A549 (cell line): ENCODE data around the gene PIGU. TPM values are rescaled to one million over a fixed set of nuclear protein-coding genes. Genes with fewer than 3 reads are reported as not detected.

Experiments used
- ATAC-seq, 2 experiments: fragments of 200-7000 bp in 1 of 2; fragments of >200 bp in 1 of 2; cut with Nextera tagmentation in 1 of 2; cut with Tn5 transposase in 1 of 2; 3 replicates each; pipeline versions ENCODE4 v1.8.0 to v1.9.1; 2018 to 2020; ENCODE audit warnings: mild to moderate bottlenecking in 1 of 2, moderate library complexity in 1 of 2
- CTCF ChIA-PET: fragments of 300-600 bp; sonication (Branson Sonifier 250); formaldehyde crosslinking; extraction: SDS; loops from one replicate; lab custom pipeline; 2021; ENCODE audit warnings: antibody characterized with exemption, inconsistent platforms; lab: Yijun Ruan, JAX
- POLR2A ChIA-PET: fragments of 350-600 bp; formaldehyde crosslinking; extraction: SDS; loops from one replicate; lab custom pipeline; 2021; ENCODE audit warnings: antibody characterized with exemption, inconsistent platforms; lab: Yijun Ruan, JAX
- DNase-seq, 2 experiments: peaks; one replicate each; pipeline versions ENCODE4 v3.0.0 to v3.0.0-alpha.2; 2011 to 2016; ENCODE audit warnings: low read depth in 1 of 2, low spot score in 1 of 2
- FAIRE-seq: peaks from 2 replicates; lab custom pipeline; 2011; peaks lifted over from hg19 to GRCh38; lab: Jason Lieb, UNC
- H3K27ac ChIP-seq, 2 experiments: fragments of >200 bp; sonication (Bioruptor Twin); formaldehyde crosslinking; 3 replicates each; pipeline ENCODE4 v1.5.1; 2016 to 2017
- H3K4me1 ChIP-seq: fragments of >200 bp; sonication (Bioruptor Twin); formaldehyde crosslinking; 3 replicates; pipeline ENCODE4 v1.6.1; 2016
- H3K4me2 ChIP-seq: fragments of >200 bp; sonication (Bioruptor Twin); formaldehyde crosslinking; 3 replicates; pipeline ENCODE4 v1.6.1; 2016
- H3K4me3 ChIP-seq: fragments of >200 bp; sonication (Bioruptor Twin); formaldehyde crosslinking; 3 replicates; pipeline ENCODE4 v1.5.1; 2016
- H3K9me3 ChIP-seq: fragments of >200 bp; sonication (Bioruptor Twin); formaldehyde crosslinking; 3 replicates; pipeline ENCODE4 v1.6.1; 2016
- EHMT2 ChIP-seq: fragments of 200-600 bp; sonication (generic); IDR thresholded peaks from 2 replicates; pipeline ENCODE4 v1.6.1; 2016; ENCODE audit warnings: antibody characterized with exemption, low read depth, mild to moderate bottlenecking, moderate library complexity
- HDAC2 ChIP-seq: fragments of 200-600 bp; sonication (generic); IDR thresholded peaks from 2 replicates; pipeline ENCODE4 v1.6.1; 2016
- HOXA7 ChIP-seq: fragments of 250-450 bp; sonication (Bioruptor Pico); IDR thresholded peaks from 2 replicates; pipeline ENCODE4 v1.5.0; 2020; ENCODE audit warnings: mild to moderate bottlenecking, moderate library complexity
- HOXB13 ChIP-seq: fragments of 250-450 bp; sonication (Bioruptor Pico); IDR thresholded peaks from 2 replicates; pipeline ENCODE4 v1.5.0; 2020; ENCODE audit warnings: low read depth, mild to moderate bottlenecking, moderate library complexity
- HOXB5 ChIP-seq: fragments of 250-450 bp; sonication (Bioruptor Pico); IDR thresholded peaks from 2 replicates; pipeline ENCODE4 v1.5.0; 2020; ENCODE audit warnings: mild to moderate bottlenecking, moderate library complexity
- JUN ChIP-seq, 2 experiments: fragments of >200 bp; sonication (Bioruptor Twin); formaldehyde crosslinking; IDR thresholded peaks; 2 replicates in 1 of 2; 3 replicates in 1 of 2; pipeline ENCODE4 v1.6.1; 2016 to 2017
- MYC ChIP-seq: IDR thresholded peaks from 2 replicates; pipeline ENCODE4 v1.6.1; 2012; ENCODE audit warnings: mild to moderate bottlenecking, inconsistent platforms, low read length, improper control_type of control experiment, borderline replicate concordance
- SREBF2 ChIP-seq: fragments of 450-650 bp; IDR thresholded peaks from 2 replicates; pipeline ENCODE4 v1.6.1; 2014; ENCODE audit warnings: mild to moderate bottlenecking, moderate library complexity
- TFCP2L1 ChIP-seq: fragments of 250-450 bp; sonication (Bioruptor Pico); IDR thresholded peaks from 2 replicates; pipeline ENCODE4 v1.5.0; 2021; ENCODE audit warnings: mild to moderate bottlenecking
- ZFP36 ChIP-seq: fragments of 450-650 bp; IDR thresholded peaks from 2 replicates; pipeline ENCODE4 v1.6.1; 2014; ENCODE audit warnings: borderline replicate concordance; ENCODE audit not compliant: partially characterized antibody
- ZNF302 ChIP-seq: fragments of 250-450 bp; sonication (Bioruptor Pico); IDR thresholded peaks from 2 replicates; pipeline ENCODE4 v1.9.0; 2021; ENCODE audit warnings: inconsistent platforms, mild to moderate bottlenecking, moderate library complexity
- ZSCAN20 ChIP-seq: fragments of 250-450 bp; sonication (Bioruptor Pico); IDR thresholded peaks from 2 replicates; pipeline ENCODE4 v1.8.0; 2022; ENCODE audit warnings: mild to moderate bottlenecking, moderate library complexity
- WGBS: methylation state at CpG from one replicate; pipeline ENCODE4 v1.1.6; 2017; ENCODE audit errors: missing lambda C conversion rate; 5-methylcytosine and 5-hydroxymethylcytosine counted together
- polyA plus RNA-seq, 4 experiments: library from polyadenylated mRNA; depleted of rRNA in 3 of 4; stranded (reverse); fragments of >200 nt; fragmentation: RNase III in 1 of 4; extraction: RNeasy Plus Mini Kit Qiagen cat#74134 plus additional on column Dnase treatment in 1 of 4; gene quantifications; 2 replicates in 3 of 4; 3 replicates in 1 of 4; pipeline ENCODE4 v1.2.3, GENCODE V29; 2011 to 2017
- TF ChIP-seq, protein P1 (sequence below): fragments of 250-450 bp; sonication (Bioruptor Pico); IDR thresholded peaks from 2 replicates; pipeline ENCODE4 v1.5.0; 2020; ENCODE audit warnings: low read depth, mild to moderate bottlenecking, moderate library complexity
- TF ChIP-seq, protein P2 (sequence below): fragments of 450-650 bp; IDR thresholded peaks from 2 replicates; pipeline ENCODE4 v1.6.1; 2014; ENCODE audit warnings: antibody characterized with exemption
- TF ChIP-seq, protein P3 (sequence below): fragments of 250-450 bp; sonication (Bioruptor Pico); IDR thresholded peaks from 2 replicates; pipeline ENCODE4 v1.5.0; 2021; ENCODE audit warnings: mild to moderate bottlenecking, moderate library complexity, borderline replicate concordance
- TF ChIP-seq, protein P4 (sequence below): fragments of 150-350 bp; IDR thresholded peaks from 2 replicates; pipeline ENCODE4 v1.6.1; 2014; ENCODE audit warnings: low read depth, mild to moderate bottlenecking, low read length
- TF ChIP-seq, protein P5 (sequence below): fragments of >200 bp; sonication (Bioruptor Twin); formaldehyde crosslinking; IDR thresholded peaks from 3 replicates; pipeline ENCODE4 v1.6.1; 2016
- TF ChIP-seq, protein P6 (sequence below): IDR thresholded peaks from 2 replicates; pipeline ENCODE4 v1.6.1; 2012
- TF ChIP-seq, protein P7 (sequence below): fragments of >200 bp; sonication (Bioruptor Twin); formaldehyde crosslinking; IDR thresholded peaks from 2 replicates; pipeline ENCODE4 v1.6.1; 2016

The PIGU gene
- polyA plus RNA-seq, 2 of the 4 experiments (the other 2 are of a cell fraction): 27.8 to 103 TPM

DNA sequence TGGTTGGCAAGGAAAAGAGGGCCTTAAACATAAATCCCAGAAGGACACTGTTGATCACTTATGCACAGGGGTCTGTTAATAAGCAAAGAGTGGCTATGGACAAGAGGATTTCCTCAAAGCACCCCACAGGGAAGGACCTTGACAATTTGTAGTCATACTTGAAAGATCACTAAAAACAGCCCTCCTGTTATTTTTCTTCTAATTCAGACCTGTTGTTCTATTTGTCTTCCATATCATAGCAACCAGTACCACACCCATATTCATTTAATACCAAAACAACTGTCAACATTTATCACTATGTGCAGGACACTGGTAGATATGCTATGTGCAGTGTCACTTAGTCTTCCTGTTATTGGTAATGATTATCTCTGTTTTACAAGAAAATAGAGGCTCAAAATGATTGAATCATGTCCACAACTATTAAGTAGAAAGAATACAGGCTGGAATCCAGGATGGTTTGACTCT, 163.9 kb downstream of the PIGU start:
- ChIA-PET CTCF (interaction anchor here (0.9 to 1.6 kb wide), 3 partner anchors 10 to 201 kb away, joined by 3 to 6 read pairs (median 5); no protein-coding TSS in a partner anchor), POLR2A (no interaction called here)
- Histone ChIP-seq H3K4me1 (peaks cover 24% of the 10 kb centered on the region), H3K4me2 (no peak overlapping the region), H3K4me3 (no peak overlapping the region), H3K9me3 (no peaks in the 10 kb centered on the region), H3K27ac (no peak overlapping the region)
- peak in 1 of 2 experiments; percentile 54 for DNase-seq
- TF ChIP-seq HOXA7 (no peak), JUN (IDR thresholded peaks at IDR 0.05) (no peak), ZSCAN20 (no peak), ZFP36 (no peak), SREBF2 (no peak), EHMT2 (no peak), TFCP2L1 (CRISPR knock-in tag) (no peak), ZNF302 (CRISPR knock-in tag) (no peak), MYC (no peak)
- TF ChIP-seq, protein P1, sequence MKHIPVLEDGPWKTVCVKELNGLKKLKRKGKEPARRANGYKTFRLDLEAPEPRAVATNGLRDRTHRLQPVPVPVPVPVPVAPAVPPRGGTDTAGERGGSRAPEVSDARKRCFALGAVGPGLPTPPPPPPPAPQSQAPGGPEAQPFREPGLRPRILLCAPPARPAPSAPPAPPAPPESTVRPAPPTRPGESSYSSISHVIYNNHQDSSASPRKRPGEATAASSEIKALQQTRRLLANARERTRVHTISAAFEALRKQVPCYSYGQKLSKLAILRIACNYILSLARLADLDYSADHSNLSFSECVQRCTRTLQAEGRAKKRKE (CRISPR knock-in tag): no peak
- TF ChIP-seq, protein P2, sequence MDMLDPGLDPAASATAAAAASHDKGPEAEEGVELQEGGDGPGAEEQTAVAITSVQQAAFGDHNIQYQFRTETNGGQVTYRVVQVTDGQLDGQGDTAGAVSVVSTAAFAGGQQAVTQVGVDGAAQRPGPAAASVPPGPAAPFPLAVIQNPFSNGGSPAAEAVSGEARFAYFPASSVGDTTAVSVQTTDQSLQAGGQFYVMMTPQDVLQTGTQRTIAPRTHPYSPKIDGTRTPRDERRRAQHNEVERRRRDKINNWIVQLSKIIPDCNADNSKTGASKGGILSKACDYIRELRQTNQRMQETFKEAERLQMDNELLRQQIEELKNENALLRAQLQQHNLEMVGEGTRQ: no peak
- TF ChIP-seq, protein P3, sequence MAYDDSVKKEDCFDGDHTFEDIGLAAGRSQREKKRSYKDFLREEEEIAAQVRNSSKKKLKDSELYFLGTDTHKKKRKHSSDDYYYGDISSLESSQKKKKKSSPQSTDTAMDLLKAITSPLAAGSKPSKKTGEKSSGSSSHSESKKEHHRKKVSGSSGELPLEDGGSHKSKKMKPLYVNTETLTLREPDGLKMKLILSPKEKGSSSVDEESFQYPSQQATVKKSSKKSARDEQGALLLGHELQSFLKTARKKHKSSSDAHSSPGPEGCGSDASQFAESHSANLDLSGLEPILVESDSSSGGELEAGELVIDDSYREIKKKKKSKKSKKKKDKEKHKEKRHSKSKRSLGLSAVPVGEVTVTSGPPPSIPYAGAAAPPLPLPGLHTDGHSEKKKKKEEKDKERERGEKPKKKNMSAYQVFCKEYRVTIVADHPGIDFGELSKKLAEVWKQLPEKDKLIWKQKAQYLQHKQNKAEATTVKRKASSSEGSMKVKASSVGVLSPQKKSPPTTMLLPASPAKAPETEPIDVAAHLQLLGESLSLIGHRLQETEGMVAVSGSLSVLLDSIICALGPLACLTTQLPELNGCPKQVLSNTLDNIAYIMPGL (CRISPR knock-in tag): no peak
- TF ChIP-seq, protein P4, sequence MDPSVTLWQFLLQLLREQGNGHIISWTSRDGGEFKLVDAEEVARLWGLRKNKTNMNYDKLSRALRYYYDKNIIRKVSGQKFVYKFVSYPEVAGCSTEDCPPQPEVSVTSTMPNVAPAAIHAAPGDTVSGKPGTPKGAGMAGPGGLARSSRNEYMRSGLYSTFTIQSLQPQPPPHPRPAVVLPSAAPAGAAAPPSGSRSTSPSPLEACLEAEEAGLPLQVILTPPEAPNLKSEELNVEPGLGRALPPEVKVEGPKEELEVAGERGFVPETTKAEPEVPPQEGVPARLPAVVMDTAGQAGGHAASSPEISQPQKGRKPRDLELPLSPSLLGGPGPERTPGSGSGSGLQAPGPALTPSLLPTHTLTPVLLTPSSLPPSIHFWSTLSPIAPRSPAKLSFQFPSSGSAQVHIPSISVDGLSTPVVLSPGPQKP: no peak
- TF ChIP-seq, protein P5, sequence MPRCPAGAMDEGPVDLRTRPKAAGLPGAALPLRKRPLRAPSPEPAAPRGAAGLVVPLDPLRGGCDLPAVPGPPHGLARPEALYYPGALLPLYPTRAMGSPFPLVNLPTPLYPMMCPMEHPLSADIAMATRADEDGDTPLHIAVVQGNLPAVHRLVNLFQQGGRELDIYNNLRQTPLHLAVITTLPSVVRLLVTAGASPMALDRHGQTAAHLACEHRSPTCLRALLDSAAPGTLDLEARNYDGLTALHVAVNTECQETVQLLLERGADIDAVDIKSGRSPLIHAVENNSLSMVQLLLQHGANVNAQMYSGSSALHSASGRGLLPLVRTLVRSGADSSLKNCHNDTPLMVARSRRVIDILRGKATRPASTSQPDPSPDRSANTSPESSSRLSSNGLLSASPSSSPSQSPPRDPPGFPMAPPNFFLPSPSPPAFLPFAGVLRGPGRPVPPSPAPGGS: no peak
- no peak for FAIRE-seq
- no peak for ATAC-seq

DNA sequence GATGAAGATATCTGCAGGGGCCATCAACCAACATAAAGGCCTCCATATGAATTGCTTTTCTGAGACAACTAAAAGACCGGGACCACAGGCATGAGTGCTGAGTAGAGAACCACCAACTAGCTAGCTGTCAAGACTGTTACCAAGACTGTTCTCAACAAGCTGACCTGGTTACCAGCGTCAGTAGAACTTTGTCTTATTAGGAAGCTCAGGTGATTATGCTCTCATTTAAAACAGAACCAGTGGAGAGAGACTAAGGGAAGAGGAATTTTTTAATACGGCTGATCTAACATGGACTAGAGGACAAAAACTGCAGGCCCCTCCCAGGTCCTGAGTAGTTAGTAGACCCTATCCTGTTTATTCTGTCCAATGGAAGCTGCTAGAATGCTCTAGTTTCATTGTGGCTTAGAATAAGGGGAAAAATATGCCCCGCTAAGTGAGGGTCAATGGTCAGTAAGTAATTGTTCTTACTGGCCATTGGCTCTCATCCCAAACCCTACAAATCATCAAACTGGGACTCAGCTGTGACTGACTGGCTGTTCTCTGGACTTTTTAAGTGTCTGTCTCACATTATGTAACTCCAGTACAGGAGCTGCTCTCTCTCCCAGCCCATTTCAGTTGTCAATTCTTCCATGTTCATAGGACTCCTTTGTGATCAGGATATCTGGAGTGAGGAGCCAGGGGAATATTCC, 164.5 kb downstream of the PIGU start:
- DNase-seq (no peak), ATAC-seq (no peak), FAIRE-seq (no peak)
- Histone ChIP-seq H3K4me3 (no peak overlapping the region), H3K27ac (no peak overlapping the region), H3K9me3 (no peaks in the 10 kb centered on the region), H3K4me2 (no peak overlapping the region), H3K4me1 (peaks cover 20% of the 10 kb centered on the region)
- ChIA-PET POLR2A (no interaction called here), CTCF (interaction anchor here (0.9 to 1.6 kb wide), 4 partner anchors 10 to 200 kb away, joined by 3 to 6 read pairs (median 4); no protein-coding TSS in a partner anchor)
- TF ChIP-seq HOXB5 (CRISPR knock-in tag) (no peak), ZNF302 (CRISPR knock-in tag) (no peak), SREBF2 (no peak), HDAC2 (no peak), HOXB13 (CRISPR knock-in tag) (no peak)
- TF ChIP-seq, protein P6, sequence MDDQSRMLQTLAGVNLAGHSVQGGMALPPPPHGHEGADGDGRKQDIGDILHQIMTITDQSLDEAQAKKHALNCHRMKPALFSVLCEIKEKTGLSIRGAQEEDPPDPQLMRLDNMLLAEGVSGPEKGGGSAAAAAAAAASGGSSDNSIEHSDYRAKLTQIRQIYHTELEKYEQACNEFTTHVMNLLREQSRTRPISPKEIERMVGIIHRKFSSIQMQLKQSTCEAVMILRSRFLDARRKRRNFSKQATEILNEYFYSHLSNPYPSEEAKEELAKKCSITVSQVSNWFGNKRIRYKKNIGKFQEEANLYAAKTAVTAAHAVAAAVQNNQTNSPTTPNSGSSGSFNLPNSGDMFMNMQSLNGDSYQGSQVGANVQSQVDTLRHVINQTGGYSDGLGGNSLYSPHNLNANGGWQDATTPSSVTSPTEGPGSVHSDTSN: no peak
- TF ChIP-seq, protein P5: no peak
- TF ChIP-seq, protein P7, sequence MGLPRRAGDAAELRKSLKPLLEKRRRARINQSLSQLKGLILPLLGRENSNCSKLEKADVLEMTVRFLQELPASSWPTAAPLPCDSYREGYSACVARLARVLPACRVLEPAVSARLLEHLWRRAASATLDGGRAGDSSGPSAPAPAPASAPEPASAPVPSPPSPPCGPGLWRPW: no peak
- WGBS: 86% methylated on average over 4 of the region's 4 CpGs
